ENCODE measurements around the gene CALML3.

Gene CALML3

GRCh38 chr10:5506751-5507648 lies 17.8 kb upstream of the CALML3 start:
- DNase-seq (ENCODE audit: low read depth in 2 of 2): no peak

GRCh38 chr10:5507649-5508131 lies 17.1 kb upstream of the CALML3 start:
- DNase-seq (ENCODE audit: low read depth in 2 of 2): no peak

GRCh38 chr10:5508161-5508604 lies 16.6 kb upstream of the CALML3 start:
- no peak for DNase-seq (ENCODE audit: low read depth in 2 of 2)

- no peak for DNase-seq (ENCODE audit: low read depth in 2 of 2)
Measured at GRCh38 chr10:5508786-5509185, 16.0 kb upstream of the CALML3 start.

- DNase-seq (ENCODE audit: low read depth in 2 of 2): no peak
Measured at GRCh38 chr10:5509236-5509635, 15.5 kb upstream of the CALML3 start.

- no peak for DNase-seq (ENCODE audit: low read depth in 2 of 2)
Measured at GRCh38 chr10:5509691-5510090, 15.1 kb upstream of the CALML3 start.

GRCh38 chr10:5510281-5511072 lies 14.3 kb upstream of the CALML3 start:
- DNase-seq (ENCODE audit: low read depth in 2 of 2): no peak

- DNase-seq (ENCODE audit: low read depth in 2 of 2): no peak
Measured at GRCh38 chr10:5511231-5511884, 13.4 kb upstream of the CALML3 start.

- no peak for DNase-seq (ENCODE audit: low read depth in 2 of 2)
Measured at GRCh38 chr10:5511885-5512280, 12.9 kb upstream of the CALML3 start.

- no peak for DNase-seq (ENCODE audit: low read depth in 2 of 2)
Measured at GRCh38 chr10:5512331-5512730, 12.4 kb upstream of the CALML3 start.

- no peak for DNase-seq (ENCODE audit: low read depth in 2 of 2)
Measured at GRCh38 chr10:5512881-5513612, 11.7 kb upstream of the CALML3 start.

GRCh38 chr10:5514226-5514850 lies 10.4 kb upstream of the CALML3 start:
- no peak for DNase-seq (ENCODE audit: low read depth in 2 of 2)

- DNase-seq (ENCODE audit: low read depth in 2 of 2): no peak
Measured at GRCh38 chr10:5515948-5516761, 8.6 kb upstream of the CALML3 start.

- DNase-seq (ENCODE audit: low read depth in 2 of 2): no peak
Measured at GRCh38 chr10:5517546-5517945, 7.2 kb upstream of the CALML3 start.

GRCh38 chr10:5518143-5518542 lies 6.6 kb upstream of the CALML3 start:
- DNase-seq (ENCODE audit: low read depth in 2 of 2): no peak

- DNase-seq (ENCODE audit: low read depth in 2 of 2): no peak
Measured at GRCh38 chr10:5519054-5519453, 5.7 kb upstream of the CALML3 start.

GRCh38 chr10:5522913-5523560 lies 1.7 kb upstream of the CALML3 start:
- DNase-seq (ENCODE audit: low read depth in 2 of 2): no peak

- no peak for DNase-seq (ENCODE audit: low read depth in 2 of 2)
Measured at GRCh38 chr10:5523796-5524574, 776 bp upstream of the CALML3 start.
